ENCODE data around the gene NTPCR.
"Not testable (repeated sequence)": the region's sequence is repeated elsewhere in the genome, so short reads cannot be mapped to it uniquely, and the experiment has no call there.

Gene NTPCR

GRCh38 chr1:232990176-232991128, 40.0 kb downstream of the NTPCR start:
- H3K9me3 ChIP-seq (ENCODE audit: control insufficient read depth, insufficient read depth, low read length) = peaks cover 12% of the 10 kb centered on the region
- H3K4me1 ChIP-seq (ENCODE audit: insufficient read depth, low read length) = no peaks in the 10 kb centered on the region
- peaks cover 11% of the 10 kb centered on the region; the same call in 1 of the 2 replicates for H3K36me3 ChIP-seq (ENCODE audit: insufficient read depth, low read length)
- no peak overlapping the region for H3K9ac ChIP-seq (ENCODE audit: low read depth, low read length)

- Histone ChIP-seq H3K9ac (ENCODE audit: low read depth, low read length) (no peak overlapping the region), H3K36me3 (ENCODE audit: insufficient read depth, low read length) (peaks cover 15% of the 10 kb centered on the region; the same call in 1 of the 2 replicates), H3K9me3 (ENCODE audit: control insufficient read depth, insufficient read depth, low read length) (peaks cover 12% of the 10 kb centered on the region), H3K4me1 (ENCODE audit: insufficient read depth, low read length) (no peaks in the 10 kb centered on the region)
These were observed 40.8 kb downstream of the NTPCR start for GRCh38 chr1:232991238-232991637.

- Histone ChIP-seq H3K36me3 (ENCODE audit: insufficient read depth, low read length) (peaks cover 15% of the 10 kb centered on the region; the same call in 1 of the 2 replicates), H3K4me1 (ENCODE audit: insufficient read depth, low read length) (no peaks in the 10 kb centered on the region), H3K9me3 (ENCODE audit: control insufficient read depth, insufficient read depth, low read length) (peaks cover 12% of the 10 kb centered on the region), H3K9ac (ENCODE audit: low read depth, low read length) (no peak overlapping the region)
These were observed 41.8 kb downstream of the NTPCR start for GRCh38 chr1:232992227-232992626.

GRCh38 chr1:232993555-232993954, 43.1 kb downstream of the NTPCR start:
- no peaks in the 10 kb centered on the region for H3K4me1 ChIP-seq (ENCODE audit: insufficient read depth, low read length)
- H3K9ac ChIP-seq (ENCODE audit: low read depth, low read length) = no peak overlapping the region
- peaks cover 17% of the 10 kb centered on the region; the same call in 1 of the 2 replicates for H3K36me3 ChIP-seq (ENCODE audit: insufficient read depth, low read length)
- peaks cover 12% of the 10 kb centered on the region for H3K9me3 ChIP-seq (ENCODE audit: control insufficient read depth, insufficient read depth, low read length)

- Histone ChIP-seq H3K9ac (ENCODE audit: low read depth, low read length) (no peak overlapping the region), H3K4me1 (ENCODE audit: insufficient read depth, low read length) (no peaks in the 10 kb centered on the region), H3K9me3 (ENCODE audit: control insufficient read depth, insufficient read depth, low read length) (peaks cover 12% of the 10 kb centered on the region), H3K36me3 (ENCODE audit: insufficient read depth, low read length) (peaks cover 21% of the 10 kb centered on the region; the same call in 1 of the 2 replicates)
These were observed 44.8 kb downstream of the NTPCR start for GRCh38 chr1:232995189-232995588.

GRCh38 chr1:232996143-232996542, 45.7 kb downstream of the NTPCR start:
- no peaks in the 10 kb centered on the region for H3K4me1 ChIP-seq (ENCODE audit: insufficient read depth, low read length)
- H3K9me3 ChIP-seq (ENCODE audit: control insufficient read depth, insufficient read depth, low read length) = peaks cover 12% of the 10 kb centered on the region
- no peak overlapping the region for H3K9ac ChIP-seq (ENCODE audit: low read depth, low read length)
- H3K36me3 ChIP-seq (ENCODE audit: insufficient read depth, low read length) = peaks cover 21% of the 10 kb centered on the region; the same call in 1 of the 2 replicates

- Histone ChIP-seq H3K36me3 (ENCODE audit: insufficient read depth, low read length) (peaks cover 16% of the 10 kb centered on the region; the same call in 1 of the 2 replicates), H3K9ac (ENCODE audit: low read depth, low read length) (no peak overlapping the region), H3K9me3 (ENCODE audit: control insufficient read depth, insufficient read depth, low read length) (peaks cover 12% of the 10 kb centered on the region), H3K4me1 (ENCODE audit: insufficient read depth, low read length) (no peaks in the 10 kb centered on the region)
These were observed 47.7 kb downstream of the NTPCR start for GRCh38 chr1:232998138-232998537.

GRCh38 chr1:232998646-232999045, 48.2 kb downstream of the NTPCR start:
- Histone ChIP-seq H3K9me3 (ENCODE audit: control insufficient read depth, insufficient read depth, low read length) (peaks cover 12% of the 10 kb centered on the region), H3K36me3 (ENCODE audit: insufficient read depth, low read length) (peaks cover 16% of the 10 kb centered on the region; the same call in 1 of the 2 replicates), H3K4me1 (ENCODE audit: insufficient read depth, low read length) (no peaks in the 10 kb centered on the region), H3K9ac (ENCODE audit: low read depth, low read length) (no peak overlapping the region)

- Histone ChIP-seq H3K4me1 (ENCODE audit: insufficient read depth, low read length) (no peaks in the 10 kb centered on the region), H3K36me3 (ENCODE audit: insufficient read depth, low read length) (peaks cover 14% of the 10 kb centered on the region; the same call in 1 of the 2 replicates), H3K9ac (ENCODE audit: low read depth, low read length) (no peak overlapping the region), H3K9me3 (ENCODE audit: control insufficient read depth, insufficient read depth, low read length) (peaks cover 2% of the 10 kb centered on the region; the same call in 1 of the 2 replicates)
These were observed 49.7 kb downstream of the NTPCR start for GRCh38 chr1:232999956-233000625.

- not testable (repeated sequence) for H3K36me3 ChIP-seq (ENCODE audit: insufficient read depth, low read length); H3K9ac ChIP-seq (ENCODE audit: low read depth, low read length); H3K9me3 ChIP-seq (ENCODE audit: control insufficient read depth, insufficient read depth, low read length); H3K4me1 ChIP-seq (ENCODE audit: insufficient read depth, low read length)
These were observed 53.2 kb downstream of the NTPCR start for GRCh38 chr1:233003638-233004037.

GRCh38 chr1:233004451-233004850, 54.0 kb downstream of the NTPCR start:
- Histone ChIP-seq H3K9ac (ENCODE audit: low read depth, low read length) (no peak overlapping the region), H3K9me3 (ENCODE audit: control insufficient read depth, insufficient read depth, low read length) (no peaks in the 10 kb centered on the region), H3K4me1 (ENCODE audit: insufficient read depth, low read length) (no peaks in the 10 kb centered on the region; the same call in 1 of the 2 replicates), H3K36me3 (ENCODE audit: insufficient read depth, low read length) (peaks cover 3% of the 10 kb centered on the region; the same call in 1 of the 2 replicates)

- no peak overlapping the region for H3K9ac ChIP-seq (ENCODE audit: low read depth, low read length)
- H3K4me1 ChIP-seq (ENCODE audit: insufficient read depth, low read length) = no peaks in the 10 kb centered on the region; the same call in 1 of the 2 replicates
- no peaks in the 10 kb centered on the region for H3K9me3 ChIP-seq (ENCODE audit: control insufficient read depth, insufficient read depth, low read length)
- no peaks in the 10 kb centered on the region; the same call in 1 of the 2 replicates for H3K36me3 ChIP-seq (ENCODE audit: insufficient read depth, low read length)
These were observed 54.7 kb downstream of the NTPCR start for GRCh38 chr1:233005156-233005555.

- no peaks in the 10 kb centered on the region for H3K9me3 ChIP-seq (ENCODE audit: control insufficient read depth, insufficient read depth, low read length)
- no peaks in the 10 kb centered on the region; the same call in 1 of the 2 replicates for H3K36me3 ChIP-seq (ENCODE audit: insufficient read depth, low read length)
- H3K9ac ChIP-seq (ENCODE audit: low read depth, low read length) = no peak overlapping the region
- H3K4me1 ChIP-seq (ENCODE audit: insufficient read depth, low read length) = no peaks in the 10 kb centered on the region; the same call in 1 of the 2 replicates
These were observed 55.3 kb downstream of the NTPCR start for GRCh38 chr1:233005703-233006102.

- no peak overlapping the region for H3K9ac ChIP-seq (ENCODE audit: low read depth, low read length)
- H3K36me3 ChIP-seq (ENCODE audit: insufficient read depth, low read length) = no peaks in the 10 kb centered on the region; the same call in 1 of the 2 replicates
- no peaks in the 10 kb centered on the region; the same call in 1 of the 2 replicates for H3K4me1 ChIP-seq (ENCODE audit: insufficient read depth, low read length)
- H3K9me3 ChIP-seq (ENCODE audit: control insufficient read depth, insufficient read depth, low read length) = no peaks in the 10 kb centered on the region
These were observed 55.7 kb downstream of the NTPCR start for GRCh38 chr1:233006108-233006507.
